ENCODE results near the gene GPX3. TPM values are rescaled to one million over a fixed set of nuclear protein-coding genes. Genes with fewer than 3 reads are reported as not detected.

The GPX3 gene
- total and polyA plus RNA-seq, 7 donors, result 447 to 852 (median 561) TPM

DNA sequence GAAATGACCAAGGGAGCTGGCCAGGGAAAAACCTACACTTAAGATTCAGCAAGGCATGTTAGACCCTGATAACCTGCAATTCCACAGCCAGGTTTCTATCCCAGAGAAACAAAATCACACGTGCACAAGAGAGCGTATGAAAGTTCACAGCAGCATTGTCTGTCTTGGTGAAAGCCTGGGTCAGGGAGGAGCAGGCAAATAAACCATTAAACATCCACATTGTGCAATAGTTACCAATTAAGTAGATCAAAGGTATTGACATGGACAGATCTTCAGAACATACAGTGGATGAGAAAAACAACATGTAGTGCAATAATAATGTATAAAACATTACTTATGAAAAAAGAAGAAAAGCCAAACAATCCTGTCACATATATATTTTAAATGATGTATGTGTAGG lies 15.9 kb upstream of the GPX3 start:
- Histone ChIP-seq H3K36me3 (ENCODE audit: insufficient read depth in 1 of 2, low read depth in 1 of 2) (no peaks in the 10 kb centered on the region), H3K9me3 (no peaks in the 10 kb centered on the region), H3K4me1 (peaks cover 32% of the 10 kb centered on the region), H3K4me3 (no peak overlapping the region), H3K27me3 (ENCODE audit: insufficient read depth in 3 of 3, low read length in 2 of 3) (no peaks in the 10 kb centered on the region), H3K27ac (peak overlapping the region; percentile 76)
- WGBS, 3 donors, result 72 to 78% (median 75%) methylated on average over 2 of the region's 2 CpGs
- DNase-seq (no peak), ATAC-seq (no peak)
- TF ChIP-seq, protein P1, sequence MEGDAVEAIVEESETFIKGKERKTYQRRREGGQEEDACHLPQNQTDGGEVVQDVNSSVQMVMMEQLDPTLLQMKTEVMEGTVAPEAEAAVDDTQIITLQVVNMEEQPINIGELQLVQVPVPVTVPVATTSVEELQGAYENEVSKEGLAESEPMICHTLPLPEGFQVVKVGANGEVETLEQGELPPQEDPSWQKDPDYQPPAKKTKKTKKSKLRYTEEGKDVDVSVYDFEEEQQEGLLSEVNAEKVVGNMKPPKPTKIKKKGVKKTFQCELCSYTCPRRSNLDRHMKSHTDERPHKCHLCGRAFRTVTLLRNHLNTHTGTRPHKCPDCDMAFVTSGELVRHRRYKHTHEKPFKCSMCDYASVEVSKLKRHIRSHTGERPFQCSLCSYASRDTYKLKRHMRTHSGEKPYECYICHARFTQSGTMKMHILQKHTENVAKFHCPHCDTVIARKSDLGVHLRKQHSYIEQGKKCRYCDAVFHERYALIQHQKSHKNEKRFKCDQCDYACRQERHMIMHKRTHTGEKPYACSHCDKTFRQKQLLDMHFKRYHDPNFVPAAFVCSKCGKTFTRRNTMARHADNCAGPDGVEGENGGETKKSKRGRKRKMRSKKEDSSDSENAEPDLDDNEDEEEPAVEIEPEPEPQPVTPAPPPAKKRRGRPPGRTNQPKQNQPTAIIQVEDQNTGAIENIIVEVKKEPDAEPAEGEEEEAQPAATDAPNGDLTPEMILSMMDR (IDR thresholded peaks at IDR 0.05), result no peak
- intact Hi-C loops (cut with DNase I), result loop anchor here (5.0 kb wide), 2 partner anchors 113 to 158 kb away; no protein-coding TSS in a partner anchor

DNA sequence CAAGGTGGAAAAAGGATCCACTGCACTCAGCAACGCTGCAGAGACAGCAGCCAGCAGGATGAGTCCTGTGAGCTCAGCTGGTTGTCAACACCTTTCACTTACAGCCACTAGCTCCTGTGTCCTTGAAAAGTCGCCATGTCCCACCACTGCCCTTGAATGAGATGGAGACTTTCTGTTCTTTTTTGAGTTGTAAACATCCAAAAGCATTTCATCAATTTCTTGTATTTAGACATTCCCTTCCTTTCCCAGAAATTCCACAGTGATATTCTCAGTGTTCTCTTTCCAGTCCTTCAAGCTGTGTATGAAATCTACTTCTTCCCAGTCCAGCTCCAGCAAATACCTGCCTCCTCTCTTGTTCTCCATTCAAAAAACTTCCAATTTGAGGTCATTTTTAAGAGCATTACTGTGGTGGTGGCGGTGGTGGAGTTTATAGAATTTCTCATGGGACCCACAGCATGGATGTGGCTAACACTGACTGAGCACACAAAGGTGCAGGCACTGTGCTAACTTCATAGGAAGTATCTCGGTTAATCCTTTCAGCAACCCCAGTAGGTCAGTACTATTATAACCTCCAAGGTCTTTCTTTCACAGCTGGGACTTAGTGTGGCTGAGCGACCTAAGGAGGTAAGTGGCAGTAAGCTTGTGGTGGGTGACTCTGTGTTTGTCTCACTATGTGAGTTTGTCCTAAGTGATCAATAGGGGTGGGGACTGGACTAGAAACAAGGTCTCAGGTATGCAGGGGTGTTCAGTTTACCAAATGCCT lies 15.0 kb upstream of the GPX3 start:
- peak overlapping the region; percentile 6 for H3K4me3 ChIP-seq
- DNase-seq, result peak; percentile 69 to 78
- intact Hi-C loops (cut with DNase I), result no loop called here
- H3K27me3 ChIP-seq (ENCODE audit: insufficient read depth in 3 of 3, low read length in 2 of 3), result no peaks in the 10 kb centered on the region
- TF ChIP-seq, protein P1 (IDR thresholded peaks at IDR 0.05), result no peak
- ATAC-seq, result peak; percentile 55 to 80 (median 61)
- WGBS, 3 donors, result 32 to 46% (median 36%) methylated on average over 5 of the region's 5 CpGs
- peaks cover 32% of the 10 kb centered on the region for H3K4me1 ChIP-seq
- H3K27ac ChIP-seq, result peak overlapping the region; percentile 76
- no peaks in the 10 kb centered on the region for H3K9me3 ChIP-seq
- no peaks in the 10 kb centered on the region for H3K36me3 ChIP-seq (ENCODE audit: insufficient read depth in 1 of 2, low read depth in 1 of 2)

DNA sequence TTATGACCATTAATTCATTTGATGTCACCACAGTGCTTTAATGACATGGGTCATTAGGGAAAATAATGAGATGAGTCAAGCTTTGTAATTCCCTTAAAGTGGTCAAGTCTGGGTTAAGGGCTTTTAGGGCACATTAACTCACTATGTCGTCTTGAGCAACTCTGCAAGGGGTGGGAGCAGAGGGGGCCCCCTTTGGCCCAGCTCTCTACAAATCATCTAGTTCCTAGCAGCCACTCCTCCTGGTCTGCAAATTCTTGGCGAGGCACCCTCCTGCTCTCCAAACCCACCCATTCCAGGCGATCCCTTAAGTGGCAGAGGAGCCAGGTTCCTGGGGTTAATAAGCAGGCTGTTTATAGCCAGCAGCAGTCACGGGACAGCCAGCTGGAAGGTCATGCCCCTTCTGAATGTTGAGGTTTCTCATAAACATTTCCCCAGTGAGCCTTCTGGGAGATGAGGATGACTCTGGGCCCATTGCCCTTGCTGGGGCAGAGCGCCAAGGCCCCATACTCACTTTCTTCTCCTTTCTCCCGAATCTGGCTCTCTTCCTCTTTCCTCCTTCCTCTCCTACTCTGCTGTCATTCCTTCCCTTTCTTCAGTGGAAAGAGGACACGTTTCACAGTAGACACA lies 14.3 kb upstream of the GPX3 start:
- intact Hi-C loops (cut with DNase I), result no loop called here
- Histone ChIP-seq H3K9me3 (no peaks in the 10 kb centered on the region), H3K4me3 (peak overlapping the region; percentile 6), H3K4me1 (peaks cover 32% of the 10 kb centered on the region), H3K27ac (peak overlapping the region; percentile 76), H3K27me3 (ENCODE audit: insufficient read depth in 3 of 3, low read length in 2 of 3) (no peaks in the 10 kb centered on the region), H3K36me3 (ENCODE audit: insufficient read depth in 1 of 2, low read depth in 1 of 2) (no peaks in the 10 kb centered on the region)
- ATAC-seq (peak; percentile 72 to 81 (median 74)), DNase-seq (peak; percentile 90 to 93)
- 15 to 19% (median 18%) methylated on average over 7 of the region's 7 CpGs for WGBS, 3 donors
- TF ChIP-seq, protein P1 (IDR thresholded peaks at IDR 0.05), result no peak

DNA sequence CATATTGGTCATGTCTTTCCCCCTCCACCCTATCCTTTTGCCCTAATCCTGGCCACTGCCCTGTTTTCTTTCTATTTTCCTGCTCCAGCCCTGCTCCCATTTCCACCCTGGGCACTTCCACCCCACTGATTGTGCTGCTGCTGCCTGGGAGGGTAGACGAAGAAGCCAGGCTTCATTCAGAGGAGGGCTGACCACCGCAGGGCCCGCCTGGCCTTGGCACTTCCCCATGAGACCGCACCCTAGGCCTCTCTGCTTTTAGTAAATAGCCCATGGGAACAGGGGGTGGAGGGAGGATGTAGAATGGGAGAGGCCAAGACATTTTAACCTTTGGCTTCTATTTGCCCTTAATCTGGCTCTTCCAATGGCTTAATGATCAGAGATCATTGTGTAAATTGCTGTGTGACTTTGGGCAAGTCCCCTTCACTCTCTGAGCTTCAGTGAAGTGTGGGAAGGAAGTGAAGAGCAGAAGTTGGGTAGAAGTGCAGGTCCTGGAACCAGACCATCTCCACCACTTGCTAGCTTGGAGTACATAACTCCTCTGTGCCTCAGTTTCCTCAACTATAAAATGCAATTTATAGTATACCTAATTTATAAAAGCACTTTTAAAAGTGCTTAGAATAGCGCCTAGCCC lies 13.6 kb upstream of the GPX3 start:
- peak in 2 of 4 donors; percentile 5 to 16 for ATAC-seq
- intact Hi-C loops (cut with DNase I), result no loop called here

More for the DNA sequence above, 13.6 kb upstream of the GPX3 start:
- peak; percentile 59 to 75 for DNase-seq
- Histone ChIP-seq H3K9me3 (no peaks in the 10 kb centered on the region), H3K27me3 (ENCODE audit: insufficient read depth in 3 of 3, low read length in 2 of 3) (no peaks in the 10 kb centered on the region), H3K4me1 (peaks cover 32% of the 10 kb centered on the region), H3K4me3 (no peak overlapping the region), H3K36me3 (ENCODE audit: insufficient read depth in 1 of 2, low read depth in 1 of 2) (no peaks in the 10 kb centered on the region), H3K27ac (peak overlapping the region; percentile 76)
- TF ChIP-seq, protein P1 (IDR thresholded peaks at IDR 0.05), result no peak
- WGBS, 3 donors, result 66 to 74% (median 71%) methylated on average over 5 of the region's 5 CpGs
